ENCODE data around the gene ARSI.

Gene ARSI

DNA sequence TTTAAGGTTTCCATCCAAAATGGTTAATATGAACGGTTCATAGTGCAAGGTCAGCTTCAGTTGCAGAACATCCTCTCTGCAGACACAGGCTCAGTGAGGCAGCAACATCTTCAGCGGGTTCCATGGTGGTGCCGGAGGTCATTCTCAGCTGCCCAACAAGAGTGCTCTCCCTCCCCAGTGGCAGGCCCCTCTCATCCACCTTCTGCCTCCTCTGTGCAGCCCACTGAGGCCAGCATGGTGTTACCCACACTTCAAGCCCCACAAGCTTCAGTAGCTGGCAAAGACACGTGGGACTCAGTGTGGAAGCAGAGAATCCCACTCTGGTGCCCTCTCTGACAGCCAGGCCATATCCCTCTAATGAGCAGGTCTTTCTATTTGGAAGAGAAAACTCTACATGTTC, 4.1 kb upstream of the ARSI start:
- DNase-seq = no peak

DNA sequence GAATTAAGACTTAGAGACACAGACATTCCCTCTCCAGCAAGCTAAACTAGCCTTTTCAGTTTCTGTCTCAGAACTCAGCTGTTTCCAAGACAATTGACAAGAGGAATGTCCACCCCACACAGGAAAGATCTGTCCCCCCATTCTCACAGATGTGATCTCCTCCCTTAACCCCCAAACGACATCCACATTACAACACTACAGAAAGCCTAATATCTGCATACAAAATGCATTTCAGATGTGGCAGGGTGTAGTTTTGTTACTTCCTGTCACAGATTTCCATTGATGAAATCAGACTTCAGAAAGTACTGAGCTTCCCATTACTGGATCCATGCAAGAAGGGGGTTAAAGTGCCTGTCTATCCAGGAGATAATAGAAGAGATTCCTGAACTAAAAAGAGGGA, 2.9 kb upstream of the ARSI start:
- DNase-seq = no peak

DNA sequence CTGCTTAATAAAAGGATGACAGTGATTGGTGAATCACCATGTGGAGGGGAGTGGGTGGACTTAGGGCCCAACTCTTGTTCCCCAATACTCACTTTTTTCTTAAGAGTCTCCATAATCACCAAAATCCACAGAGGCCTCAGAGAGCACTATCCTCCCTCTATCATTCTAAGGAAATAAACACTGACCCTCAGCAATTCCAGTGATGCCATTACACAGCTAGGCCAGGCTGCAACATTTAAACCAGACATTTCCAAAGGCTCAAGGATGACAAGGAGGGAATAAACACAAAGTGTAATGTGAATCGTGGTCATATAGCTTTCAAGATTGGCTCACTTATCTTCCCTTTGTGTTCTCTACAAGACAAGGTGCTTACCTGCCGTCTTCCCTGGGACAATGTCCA, 2.4 kb upstream of the ARSI start:
- no peak for DNase-seq

DNA sequence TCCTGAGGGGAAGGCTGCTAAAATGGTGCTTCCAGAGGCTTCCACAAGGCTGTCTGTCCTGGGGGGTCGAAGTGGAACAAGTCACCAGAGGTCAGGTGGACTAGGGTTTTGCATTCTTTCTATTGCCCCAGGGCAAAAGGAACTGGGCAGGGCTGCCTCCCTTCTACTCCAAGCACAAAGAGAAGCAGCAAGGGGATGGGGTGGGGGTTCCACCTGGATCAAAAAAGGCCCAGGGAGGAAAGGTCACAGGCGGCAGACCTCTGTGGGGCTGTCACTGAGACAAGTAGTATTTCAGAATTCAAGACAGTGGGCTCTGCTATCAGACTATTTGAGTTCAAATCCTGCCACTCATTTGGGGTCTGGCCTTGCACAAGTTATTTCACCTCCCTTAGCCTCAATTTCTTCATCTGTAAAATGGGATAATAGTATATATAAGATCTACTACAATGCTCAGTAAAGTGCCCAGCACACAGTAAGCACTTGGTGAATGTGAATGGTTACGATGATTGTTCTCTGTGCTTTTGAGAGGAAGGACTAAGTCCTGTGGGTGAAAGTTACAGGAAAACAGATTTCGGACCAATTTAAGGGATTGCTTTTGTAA, 1.9 kb upstream of the ARSI start:
- no peak for DNase-seq

DNA sequence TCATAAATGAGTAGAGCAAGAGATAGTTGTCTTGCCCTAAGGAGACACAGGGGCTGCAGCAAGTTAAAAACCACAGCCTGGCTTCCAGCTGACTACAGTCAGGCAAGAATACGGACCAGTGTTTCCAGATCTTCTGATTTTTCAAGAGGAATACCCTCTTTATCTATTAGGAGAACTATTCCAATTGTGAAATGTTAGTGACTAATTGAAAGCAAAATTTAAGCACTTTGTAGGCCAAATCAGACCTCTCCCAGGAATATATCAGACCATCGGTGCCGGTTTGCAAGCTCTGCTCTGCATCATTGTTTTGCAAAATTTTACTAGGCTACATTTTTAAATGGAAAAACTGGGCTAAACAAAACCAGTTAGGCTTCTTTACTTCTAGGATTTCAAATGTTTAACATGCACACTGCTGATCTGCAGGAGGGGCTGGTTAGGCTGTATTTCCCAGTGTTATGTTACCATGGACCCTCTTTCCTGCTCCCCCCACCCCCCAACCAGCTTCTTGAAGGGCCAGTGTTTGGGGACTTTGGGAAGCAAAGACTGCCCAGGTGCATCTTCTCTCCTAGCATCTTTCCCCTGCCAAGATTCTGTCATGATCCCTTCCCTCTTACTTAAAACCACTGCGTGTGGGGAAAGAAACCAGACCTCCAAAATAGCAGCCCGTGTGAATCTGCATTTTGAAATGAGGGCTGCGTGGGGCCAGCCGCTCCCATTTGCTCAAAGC, 1.1 kb upstream of the ARSI start:
- DNase-seq = no peak

DNA sequence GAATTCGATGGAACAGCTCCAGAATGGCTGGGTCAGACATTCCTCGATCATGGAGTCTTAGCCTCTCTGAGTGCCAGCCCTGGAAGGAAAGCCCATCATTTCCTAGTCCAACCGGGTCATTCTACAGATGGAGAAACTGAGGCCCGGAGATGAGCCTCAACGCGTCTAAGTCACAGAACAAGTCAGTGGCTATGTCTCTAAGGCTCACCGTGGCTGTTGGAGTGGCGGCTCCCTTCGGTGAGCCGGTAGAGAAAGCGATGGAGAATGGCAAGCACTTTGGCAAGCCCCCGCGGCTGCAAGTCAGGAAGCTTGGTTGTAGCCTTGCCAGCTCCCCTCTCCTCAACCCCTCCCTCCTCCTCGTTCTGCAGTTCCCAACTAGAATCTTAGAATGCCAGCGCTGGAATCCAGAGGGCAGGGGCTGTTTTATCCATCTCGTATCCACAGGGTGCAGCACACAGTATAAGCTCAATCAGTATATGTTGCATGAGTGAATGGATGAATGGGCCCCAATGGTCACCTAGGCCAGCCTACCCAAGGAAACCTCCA, 438 bp upstream of the ARSI start:
- DNase-seq = no peak

DNA sequence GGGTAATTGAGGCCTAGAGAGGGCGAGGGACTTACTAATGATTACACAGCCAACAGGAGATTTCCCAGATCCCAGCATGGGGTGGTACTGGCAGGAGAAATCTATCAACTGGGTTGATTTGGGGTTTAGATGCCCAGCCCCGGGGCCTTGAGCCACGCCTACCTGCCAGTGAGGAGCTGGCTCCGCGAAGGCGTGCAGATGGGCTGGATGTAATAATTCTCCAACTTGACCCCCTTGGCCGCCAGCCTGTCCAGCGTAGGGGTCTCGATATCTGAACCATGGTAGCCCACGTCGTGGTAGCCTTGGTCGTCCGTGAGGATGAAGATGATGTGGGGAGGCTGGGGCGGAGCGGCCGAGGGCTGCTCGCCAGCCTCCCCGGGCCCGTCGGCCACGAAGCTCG, 804 bp downstream of the ARSI start:
- DNase-seq = no peak

DNA sequence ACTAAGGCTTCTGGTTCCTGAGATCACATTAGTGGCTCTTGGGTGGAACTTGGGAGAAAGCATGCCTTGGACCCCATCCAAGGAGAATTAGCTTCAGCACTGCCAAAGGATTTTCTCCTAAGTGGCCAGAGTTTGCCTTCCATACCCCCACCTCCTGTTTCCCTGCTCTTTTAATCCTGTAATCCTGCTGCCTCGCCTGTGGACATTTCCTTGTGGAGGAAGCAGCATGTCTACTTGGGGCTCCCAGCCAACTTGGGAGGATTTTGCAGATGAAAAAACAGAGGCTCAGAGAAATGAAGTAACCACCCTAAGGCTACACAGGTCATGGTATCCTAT, 1.6 kb downstream of the ARSI start:
- no peak for DNase-seq

DNA sequence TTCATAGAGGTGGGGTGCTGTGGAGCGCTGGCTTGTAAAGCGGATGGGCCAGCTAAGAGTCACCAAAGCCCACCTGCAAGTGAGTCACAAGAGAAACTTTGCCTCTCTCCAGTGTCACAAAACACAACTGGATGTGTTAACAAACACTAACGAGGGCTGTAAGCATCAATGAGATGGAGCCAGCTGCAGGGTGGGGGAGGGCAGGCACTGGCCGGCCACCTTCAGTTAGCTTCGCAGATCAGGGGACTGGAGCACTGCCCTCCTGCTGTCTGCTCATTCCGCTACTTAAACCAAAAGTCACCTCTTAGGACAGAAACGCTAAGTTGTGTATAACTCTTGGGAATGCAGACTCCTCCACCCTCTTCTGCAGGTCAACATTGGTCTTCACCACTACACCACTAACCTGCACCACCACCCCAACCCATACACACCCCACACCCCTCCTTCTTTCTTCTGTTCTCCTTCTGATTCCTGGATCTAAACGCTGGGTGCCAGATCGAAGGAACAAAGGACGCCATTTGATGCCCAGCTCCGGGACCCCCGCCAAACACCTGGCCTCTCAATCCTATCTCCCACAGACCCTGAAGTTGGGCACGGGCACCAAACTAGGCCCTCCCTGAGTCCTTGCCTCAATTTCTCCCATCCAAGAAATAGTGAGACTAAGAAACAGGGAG, 2.1 kb downstream of the ARSI start:
- no peak for DNase-seq

DNA sequence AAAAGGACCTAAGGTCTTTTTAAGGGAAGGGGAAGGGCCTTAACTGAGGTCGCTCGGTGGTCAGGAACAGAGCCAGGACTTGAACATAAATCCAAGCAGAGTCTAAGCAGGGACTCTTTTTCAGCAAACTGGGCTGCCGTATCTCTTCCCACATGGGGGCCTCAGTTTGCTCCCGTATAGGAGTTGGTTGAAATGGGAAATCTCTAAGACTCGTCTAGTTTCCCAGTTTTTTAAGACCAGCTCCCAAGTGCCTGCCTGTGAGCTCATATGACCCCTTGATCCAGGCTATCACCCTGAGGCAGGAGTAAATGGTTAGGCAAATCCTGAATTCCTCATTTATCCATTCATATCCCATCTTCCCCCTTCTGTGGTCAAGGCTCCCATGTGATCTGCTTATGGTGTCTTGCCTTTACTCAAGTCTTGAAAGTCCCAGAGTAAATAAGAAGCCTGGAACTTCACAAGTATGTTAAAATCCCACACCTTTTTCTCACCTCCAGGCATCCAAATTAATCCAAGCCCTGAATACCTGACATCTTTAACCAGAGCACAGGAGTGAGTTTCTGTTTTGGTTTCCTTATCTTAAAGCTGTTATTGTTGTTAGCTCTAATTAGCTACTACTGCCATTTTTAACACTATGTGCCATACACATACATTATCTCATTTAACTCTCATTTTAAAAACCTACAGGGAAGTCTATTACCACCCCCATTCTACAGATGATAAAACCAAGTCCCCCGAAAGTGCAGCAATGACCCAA, 3.0 kb downstream of the ARSI start:
- no peak for DNase-seq

DNA sequence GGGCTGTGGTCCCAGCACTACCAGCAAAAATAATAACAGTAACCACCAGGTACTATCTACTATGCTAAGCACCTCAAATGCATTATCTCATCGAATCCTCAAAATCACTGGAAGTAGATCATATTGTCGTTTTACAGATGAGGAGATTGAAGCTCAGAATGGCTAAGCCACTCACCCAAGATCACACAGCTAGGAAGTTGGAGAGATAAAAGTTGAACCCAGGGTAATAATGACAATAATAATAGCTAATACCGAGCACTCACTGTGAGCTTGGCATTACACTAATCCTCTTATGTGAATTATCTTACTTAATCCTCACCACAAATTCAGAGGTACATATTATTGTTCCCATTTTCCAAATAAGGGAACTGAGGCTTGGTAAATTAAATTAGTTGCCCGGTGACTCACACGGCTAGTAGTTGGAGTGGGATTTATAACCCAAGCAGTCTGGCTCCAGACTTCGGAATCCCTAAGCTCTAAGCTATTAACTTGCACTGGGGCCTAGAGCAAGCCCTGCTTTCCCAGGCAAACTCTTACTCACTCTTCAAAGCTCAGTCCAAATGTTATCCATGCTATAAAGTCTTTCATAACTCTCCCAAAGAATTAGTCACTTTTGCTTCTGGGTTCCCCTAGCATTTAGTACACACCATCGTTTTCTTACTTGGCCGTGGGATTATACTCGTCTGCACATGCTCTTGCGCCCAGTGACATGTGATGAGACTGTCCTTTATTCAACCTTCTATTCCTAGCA, 3.8 kb downstream of the ARSI start:
- no peak for DNase-seq

DNA sequence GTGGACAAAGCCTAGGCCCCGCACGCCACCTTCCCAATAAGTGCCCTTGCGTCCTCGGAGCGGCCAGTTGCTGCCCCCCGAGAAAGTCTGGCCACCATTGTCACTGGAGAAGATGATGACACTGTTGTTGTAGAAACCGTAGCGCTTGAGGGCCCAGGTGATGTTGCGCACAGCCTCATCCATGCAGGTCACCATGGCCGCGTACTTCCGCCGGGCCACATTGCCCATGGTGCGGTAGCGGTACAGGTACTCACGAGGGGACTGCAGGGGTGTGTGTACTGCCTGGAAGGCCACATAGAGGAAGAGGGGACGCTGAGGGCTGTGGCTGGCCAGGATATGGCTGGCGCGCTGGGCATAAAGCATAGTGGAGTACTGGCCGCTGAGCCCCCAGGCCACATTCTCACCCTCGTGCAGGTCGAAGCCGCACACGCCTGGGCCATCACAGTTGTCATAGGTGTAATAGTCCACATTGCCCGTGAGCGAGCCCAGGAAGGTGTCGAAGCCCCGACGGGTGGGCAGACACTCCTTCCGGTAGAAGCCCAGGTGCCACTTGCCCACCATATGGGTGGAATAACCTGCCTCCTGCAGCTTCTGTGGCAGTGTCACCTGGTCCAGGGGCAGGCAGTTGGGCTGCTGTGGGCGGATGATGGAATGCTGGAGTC, 4.6 kb downstream of the ARSI start:
- no peak for DNase-seq

DNA sequence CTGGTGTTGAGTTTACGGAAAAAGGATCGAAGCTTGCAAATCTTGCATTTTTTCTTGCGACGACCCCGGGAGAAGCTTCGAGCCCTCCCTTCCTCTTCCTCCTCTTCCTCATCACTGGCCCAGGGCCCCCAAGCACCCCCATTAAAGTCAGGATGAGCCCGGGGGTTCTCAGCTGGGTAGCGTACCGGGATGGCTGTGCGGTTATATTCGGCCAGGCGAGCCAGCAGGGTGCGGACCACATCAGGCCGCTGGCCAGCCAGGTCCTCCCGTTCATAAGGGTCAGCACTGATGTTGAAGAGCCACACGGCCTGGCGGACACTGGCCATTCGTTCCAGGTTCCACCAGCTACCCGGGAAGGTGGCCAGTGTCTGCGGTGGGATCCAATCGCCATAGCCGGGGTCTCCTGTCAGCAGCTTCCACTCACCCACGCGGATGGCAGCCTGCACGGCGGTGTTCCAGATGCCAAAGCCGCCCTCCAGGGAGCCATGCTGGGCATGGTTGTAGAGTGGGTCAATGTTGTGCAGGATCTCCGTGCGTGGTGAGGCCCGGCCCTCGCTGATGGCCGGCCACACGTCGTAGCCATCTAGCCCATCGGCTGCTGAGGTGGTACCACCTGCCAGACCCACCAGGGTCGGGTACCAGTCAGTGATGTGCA, 5.3 kb downstream of the ARSI start:
- DNase-seq = no peak

DNA sequence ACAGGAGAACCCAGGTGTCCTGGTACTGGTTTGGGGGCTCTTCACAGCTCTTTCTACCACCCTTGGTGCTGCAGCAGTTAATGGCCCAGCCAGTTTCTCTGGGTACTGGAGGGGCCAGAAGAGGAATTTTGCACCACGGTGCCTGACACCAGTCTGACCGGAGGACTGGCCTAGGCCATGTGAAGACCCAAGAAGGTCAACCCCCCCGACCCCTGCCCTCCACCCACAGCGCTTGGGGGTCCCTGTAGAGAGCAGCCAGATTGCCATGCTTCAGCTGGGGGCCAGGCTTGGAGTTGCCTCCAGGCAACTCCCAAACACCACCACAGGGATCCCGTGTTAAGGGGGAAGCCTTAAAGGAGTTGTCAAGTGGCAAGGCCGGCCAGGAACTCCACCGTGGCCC, 6.2 kb downstream of the ARSI start:
- DNase-seq = no peak

DNA sequence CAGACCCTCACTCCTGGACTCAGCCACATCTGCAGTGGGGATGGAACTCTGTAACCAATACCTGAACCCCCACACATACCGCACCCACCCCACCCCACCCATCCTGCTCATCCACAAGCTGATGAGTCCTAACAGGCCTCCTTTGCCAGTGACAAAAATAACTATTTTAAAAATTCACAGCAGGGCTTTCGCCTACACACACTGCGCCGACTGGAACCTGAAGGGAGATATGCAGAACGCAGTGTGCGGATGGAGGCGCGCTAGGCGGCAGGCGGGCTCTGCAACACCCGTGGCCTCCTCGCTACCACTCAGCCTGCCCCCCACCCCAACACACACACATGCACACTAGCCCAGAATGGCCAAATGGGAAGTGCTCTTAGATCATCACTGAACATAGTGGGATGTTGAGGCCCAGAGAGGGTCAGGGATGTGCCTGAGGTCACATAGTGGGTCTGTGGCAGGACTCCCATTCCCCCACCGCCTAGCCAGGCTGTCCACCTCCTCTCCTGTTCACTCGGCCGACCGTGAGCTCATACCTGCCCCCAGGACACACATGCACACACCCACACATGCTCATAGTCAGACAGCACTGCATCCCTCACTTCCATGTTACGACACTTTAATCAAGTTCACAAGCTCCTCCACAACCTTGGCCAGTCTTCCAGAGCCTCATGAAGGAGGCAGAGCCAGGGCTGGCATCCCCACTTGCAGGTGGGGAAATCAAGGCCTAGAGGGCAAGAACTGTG, 6.8 kb downstream of the ARSI start:
- no peak for DNase-seq

DNA sequence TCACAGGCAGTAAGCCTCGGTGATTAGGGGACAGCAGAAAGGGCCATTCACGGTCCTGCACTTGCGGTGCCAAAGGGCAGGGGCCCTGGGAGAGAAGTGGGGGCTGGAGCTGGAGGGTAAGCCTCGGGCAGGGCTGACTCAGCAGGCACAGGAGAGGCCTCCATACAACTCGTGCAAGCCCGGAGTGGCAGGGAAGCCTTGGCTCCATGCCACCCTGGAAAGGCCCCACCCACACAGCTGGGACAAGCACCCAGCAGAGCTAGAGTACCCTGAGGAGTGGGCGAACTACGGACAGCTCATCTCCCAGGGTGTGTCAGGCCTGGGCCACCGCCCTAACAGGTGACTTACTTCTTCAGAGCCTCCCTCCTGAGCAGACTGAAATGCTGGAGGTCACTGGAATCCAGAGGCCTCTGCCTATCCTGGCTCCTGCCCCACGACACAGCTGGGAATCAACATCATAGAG, 7.5 kb downstream of the ARSI start:
- DNase-seq = peak; percentile 49

DNA sequence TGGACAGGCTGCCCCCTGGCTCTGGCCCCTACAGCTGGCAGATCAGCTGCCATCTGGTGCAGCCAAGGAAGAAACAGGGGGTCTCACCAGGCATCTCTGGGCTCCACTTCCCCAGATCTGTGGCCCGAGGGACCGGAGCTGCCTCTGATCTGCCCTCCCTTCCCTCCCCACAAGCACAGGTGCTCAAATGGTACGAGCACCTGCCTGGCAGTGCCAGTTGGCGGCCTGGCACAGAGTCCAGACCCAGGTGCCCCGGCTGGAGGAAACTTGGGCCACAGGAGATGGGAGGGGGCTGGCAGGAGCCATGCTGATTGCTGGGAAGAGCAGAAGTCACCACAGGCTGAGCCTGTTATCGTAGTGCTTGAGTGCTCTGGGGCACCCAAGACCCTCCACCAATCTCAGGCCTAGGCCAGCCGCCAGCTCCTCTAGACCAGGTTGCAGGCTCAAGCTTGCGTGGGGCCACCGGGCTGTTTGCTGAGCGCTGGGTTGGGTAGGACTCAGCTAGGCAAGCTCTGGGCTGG, 8.1 kb downstream of the ARSI start:
- DNase-seq = no peak

DNA sequence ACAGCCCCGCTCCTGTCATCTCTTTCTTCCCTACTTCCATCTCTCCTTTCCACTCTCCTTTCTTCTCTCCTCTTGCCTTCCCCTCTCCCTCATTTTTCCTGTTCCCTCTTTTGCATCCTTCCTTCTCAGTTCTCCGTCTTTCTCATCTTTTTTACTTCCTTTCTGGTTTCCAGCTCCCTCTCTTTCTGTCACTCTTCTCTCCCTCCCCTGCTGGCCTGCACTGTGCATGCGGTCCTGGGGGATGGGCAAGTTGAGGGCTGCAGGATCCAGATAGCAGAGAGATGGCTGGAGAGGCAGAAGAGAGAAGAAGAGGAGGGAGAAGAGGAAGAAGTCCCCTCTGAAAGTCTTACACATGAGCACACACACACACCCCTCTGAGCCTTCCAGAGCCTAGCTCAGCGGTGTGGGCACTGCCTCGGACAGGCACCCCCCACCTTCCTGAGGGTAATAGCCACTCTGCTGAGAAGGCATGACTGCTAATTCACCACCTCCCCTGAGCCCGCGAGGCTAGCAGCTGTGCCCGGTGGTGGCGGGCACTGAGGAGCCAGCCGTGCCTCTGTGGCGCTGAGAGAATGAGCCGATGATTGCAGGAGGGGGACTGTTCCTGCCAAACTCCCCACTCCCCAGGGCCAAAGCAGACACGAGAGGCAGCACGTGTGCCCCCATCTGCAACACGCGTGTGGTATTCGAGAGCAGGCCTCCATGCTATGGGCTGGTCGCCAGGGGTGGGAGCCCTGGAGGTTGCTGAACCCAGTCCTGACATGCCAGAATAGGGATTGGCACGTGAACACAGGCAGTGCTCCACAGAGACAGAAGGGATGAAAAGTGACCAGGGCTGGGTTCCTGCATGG, 9.4 kb downstream of the ARSI start:
- DNase-seq = no peak
